Gastroesophageal sphincter (tissue), 4 donors: ENCODE measurements around the gene FAM209A. TPM values are rescaled to one million over a fixed set of nuclear protein-coding genes. Genes with fewer than 3 reads are reported as not detected.
"Not testable (repeated sequence)": the region's sequence is repeated elsewhere in the genome, so short reads cannot be mapped to it uniquely, and the experiment has no call there.

Experiments used
- ATAC-seq: fragments of 150-250 bp; one replicate; pipeline ENCODE4 v1.9.1; 2016; ENCODE audit warnings: mild to moderate bottlenecking, moderate library complexity
- H3K27ac ChIP-seq, 4 donors: fragments of 200-600 bp; sonication (generic) in 3 of 4; 1 replicate in 3 of 4; 2 replicates in 1 of 4; pipeline ENCODE4 v1.5.1; 2016 to 2019
- H3K27me3 ChIP-seq: fragments of 200-600 bp; sonication (generic); one replicate; pipeline ENCODE4 v1.5.1; 2019
- H3K36me3 ChIP-seq, 2 donors: fragments of 200-600 bp; sonication (generic); one replicate each; pipeline ENCODE4 v1.5.1; 2019; ENCODE audit warnings: control low read depth in 1 of 2
- H3K4me1 ChIP-seq, 3 donors: fragments of 200-600 bp; sonication (generic); 1 replicate in 2 of 3; 2 replicates in 1 of 3; pipeline ENCODE4 v1.5.1; 2016 to 2019; ENCODE audit warnings: control low read depth in 2 of 3
- H3K4me3 ChIP-seq, 2 donors: fragments of 200-600 bp; sonication (generic); one replicate each; pipeline ENCODE4 v1.5.1; 2019; ENCODE audit warnings: mild to moderate bottlenecking in 1 of 2, moderate library complexity in 1 of 2
- H3K9me3 ChIP-seq, 3 donors: fragments of 200-600 bp; sonication (generic); one replicate each; pipeline ENCODE4 v1.5.1; 2017 to 2019; ENCODE audit warnings: control low read depth in 2 of 3
- CTCF ChIP-seq, 4 experiments: fragments of 200-600 bp in 2 of 4; fragments of 450-650 bp in 2 of 4; sonication (generic) in 1 of 4; IDR thresholded peaks; one replicate each; pipeline ENCODE4 v1.5.1; 2017 to 2019; ENCODE audit warnings: antibody characterized with exemption in 4 of 4, mild to moderate bottlenecking in 2 of 4, moderate library complexity in 2 of 4
- EP300 ChIP-seq: sonication (generic); formaldehyde crosslinking; IDR thresholded peaks from one replicate; pipeline ENCODE4 v1.6.1; 2017; ENCODE audit warnings: antibody characterized with exemption, mild to moderate bottlenecking
- POLR2A ChIP-seq, 2 donors: fragments of 450-650 bp; IDR thresholded peaks; one replicate each; pipeline ENCODE4 v1.6.1; 2017; ENCODE audit warnings: antibody characterized with exemption in 2 of 2, mild to moderate bottlenecking in 2 of 2, moderate library complexity in 1 of 2
- POLR2AphosphoS5 ChIP-seq: sonication (generic); formaldehyde crosslinking; IDR thresholded peaks from one replicate; pipeline ENCODE4 v1.6.1; 2017; ENCODE audit warnings: antibody characterized with exemption
- WGBS, 2 donors: methylation state at CpG; one replicate each; pipeline ENCODE4 v1.1.5; 2018; ENCODE audit warnings: low coverage in 1 of 2; 5-methylcytosine and 5-hydroxymethylcytosine counted together
- total RNA-seq, 4 donors: library from RNA; depleted of rRNA; stranded (reverse); fragments of >200 nt; gene quantifications; one replicate each; pipeline ENCODE4 v1.1.0, GENCODE V29; 2016

FAM209A gene
- total RNA-seq, 4 donors from 2014 or later, result 0.66 TPM; not detected in 3

- Histone ChIP-seq H3K4me1 (peaks cover 3 to 26% (median 10%) of the 10 kb centered on the region in 3 donors), H3K9me3 (peaks cover 0 to 21% (median 0%) of the 10 kb centered on the region in 3 donors), H3K4me3 (no peak overlapping the region), H3K36me3 (peaks cover 0 to 51% of the 10 kb centered on the region in 2 donors), H3K27me3 (no peaks in the 10 kb centered on the region), H3K27ac (no peak overlapping the region)
- WGBS, 2 donors, result 96 to 100% methylated on average over 3 to 5 of the region's 10 CpGs
- ATAC-seq, result no peak
- no peak for TF ChIP-seq CTCF (IDR thresholded peaks at IDR 0.05)
- TF ChIP-seq POLR2A (IDR thresholded peaks at IDR 0.05), result no peak
- TF ChIP-seq POLR2AphosphoS5, result no peak
- TF ChIP-seq EP300, result no peak
Measured at GRCh38 chr20:56520180-56520579, 4.4 kb upstream of the FAM209A start.

- Histone ChIP-seq H3K9me3 (peaks cover 0 to 21% (median 0%) of the 10 kb centered on the region in 3 donors), H3K36me3 (peaks cover 0 to 51% of the 10 kb centered on the region in 2 donors), H3K4me1 (peaks cover under 1 to 19% (median 7%) of the 10 kb centered on the region in 3 donors)
- not testable (repeated sequence) for H3K4me3 ChIP-seq, ATAC-seq, H3K27ac ChIP-seq, H3K27me3 ChIP-seq
- 95 to 99% methylated on average over 10 to 11 of the region's 13 CpGs for WGBS, 2 donors
Measured at GRCh38 chr20:56520746-56521354, 3.7 kb upstream of the FAM209A start.

DNA sequence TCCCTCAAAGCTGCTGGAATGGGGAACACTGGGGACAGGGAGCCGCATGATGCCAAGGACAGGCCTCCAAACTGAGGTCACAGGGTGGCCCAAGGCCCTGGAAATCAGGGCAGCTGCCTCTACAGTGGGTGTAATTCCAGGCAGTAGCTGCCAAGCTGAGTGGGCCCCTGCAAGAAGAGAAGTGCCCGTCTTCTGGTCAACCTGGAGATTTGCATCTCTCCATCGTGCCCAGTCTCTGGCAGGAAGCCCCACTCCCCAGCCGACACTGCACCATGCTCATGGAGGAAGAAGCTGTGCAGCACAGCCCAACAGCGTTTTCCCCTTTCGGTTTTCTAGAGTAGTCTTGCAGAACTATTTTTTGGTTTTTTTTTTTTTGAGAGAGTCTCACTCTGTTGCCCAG is 2.2 kb upstream of the FAM209A start:
- Histone ChIP-seq H3K27me3 (no peaks in the 10 kb centered on the region), H3K27ac (no peak overlapping the region), H3K9me3 (peaks cover 0 to 21% (median 0%) of the 10 kb centered on the region in 3 donors), H3K4me1 (peaks cover 0 to 4% (median 0%) of the 10 kb centered on the region in 3 donors), H3K36me3 (peaks cover 0 to 45% of the 10 kb centered on the region in 2 donors), H3K4me3 (no peak overlapping the region)
- 78 to 90% methylated on average over 2 to 5 of the region's 6 CpGs for WGBS, 2 donors
- no peak for ATAC-seq
- TF ChIP-seq EP300 (no peak), POLR2AphosphoS5 (no peak), POLR2A (IDR thresholded peaks at IDR 0.05) (no peak), CTCF (IDR thresholded peaks at IDR 0.05) (no peak)

GRCh38 chr20:56527521-56527920 is 3.0 kb downstream of the FAM209A start:
- ATAC-seq, result no peak
- Histone ChIP-seq H3K4me1 (no peaks in the 10 kb centered on the region), H3K27me3 (no peaks in the 10 kb centered on the region), H3K9me3 (no peaks in the 10 kb centered on the region), H3K27ac (no peak overlapping the region), H3K4me3 (no peak overlapping the region), H3K36me3 (no peaks in the 10 kb centered on the region)
- 80% methylated on average over 1 of the region's 7 CpGs; no CpG with 5 or more reads in 1 of the 2 donors for WGBS, 2 donors
- TF ChIP-seq POLR2AphosphoS5 (no peak), EP300 (no peak), CTCF (IDR thresholded peaks at IDR 0.05) (no peak), POLR2A (IDR thresholded peaks at IDR 0.05) (no peak)

GRCh38 chr20:56532946-56533345 is 8.4 kb downstream of the FAM209A start, which contains the start of gene FAM209B:
TSS of gene FAM209B (plus strand) at chr20:56533246. CDS start at chr20:56533342, 96 bp downstream.
- not testable (repeated sequence) for ATAC-seq, H3K36me3 ChIP-seq, H3K27ac ChIP-seq, H3K4me1 ChIP-seq, H3K27me3 ChIP-seq, H3K4me3 ChIP-seq, H3K9me3 ChIP-seq
- WGBS, 2 donors, result 85% methylated on average over 9 of the region's 9 CpGs; no CpG with 5 or more reads in 1 of the 2 donors

GRCh38 chr20:56537997-56538396 is 13.5 kb downstream of the FAM209A start:
- Histone ChIP-seq H3K27me3 (no peaks in the 10 kb centered on the region), H3K4me3 (no peak overlapping the region), H3K9me3 (no peaks in the 10 kb centered on the region), H3K4me1 (no peaks in the 10 kb centered on the region), H3K27ac (no peak overlapping the region), H3K36me3 (no peaks in the 10 kb centered on the region)
- 63 to 88% methylated on average over 3 of the region's 3 CpGs for WGBS, 2 donors
- TF ChIP-seq EP300 (no peak), CTCF (IDR thresholded peaks at IDR 0.05) (no peak), POLR2A (IDR thresholded peaks at IDR 0.05) (no peak), POLR2AphosphoS5 (no peak)
- no peak for ATAC-seq
